Measurements from ENCODE around the gene WDR1.

GRCh38 chr4:10080589-10081217, 35.9 kb downstream of the WDR1 start:
- peak in 1 of 2 donors; percentile 11 for TF ChIP-seq POLR2AphosphoS5 (IDR thresholded peaks at IDR 0.05)
- TF ChIP-seq CTCF (IDR thresholded peaks at IDR 0.05) = no peak
- no peak for TF ChIP-seq POLR2A (IDR thresholded peaks at IDR 0.05; ENCODE audit: low read depth)
- no peak for TF ChIP-seq EP300 (IDR thresholded peaks at IDR 0.05)
